Breast epithelium (tissue), 3 donors: ENCODE results near the gene OR1C1.

Experiments used
- CTCF ChIP-seq, 3 donors: fragments of 450-650 bp; IDR thresholded peaks; one replicate each; pipeline ENCODE4 v1.5.1; 2016 to 2017; ENCODE audit warnings: antibody characterized with exemption in 3 of 3, mild to moderate bottlenecking in 3 of 3, moderate library complexity in 3 of 3
- POLR2A ChIP-seq: fragments of 450-650 bp; IDR thresholded peaks from one replicate; pipeline ENCODE4 v1.6.1; 2016; ENCODE audit warnings: antibody characterized with exemption, mild to moderate bottlenecking, moderate library complexity

- TF ChIP-seq CTCF (IDR thresholded peaks at IDR 0.05) (no peak), POLR2A (no peak)
Measured at GRCh38 chr1:247721222-247721621, 39.1 kb downstream of the OR1C1 start.
